Body of pancreas (tissue), 4 donors: ENCODE measurements around the gene RANBP1. TPM values are rescaled to one million over a fixed set of nuclear protein-coding genes. Genes with fewer than 3 reads are reported as not detected.

Source experiments
- ATAC-seq: fragments of 150-250 bp; one replicate; pipeline ENCODE4 v1.9.1; 2016
- DNase-seq, 4 donors: peaks; one replicate each; pipeline ENCODE4 v3.0.0-alpha.2; 2019
- H3K27ac ChIP-seq, 4 donors: fragments of 200-600 bp; sonication (generic); 1 replicate in 3 of 4; 2 replicates in 1 of 4; pipeline versions ENCODE4 v1.5.1 to v1.6.1; 2016 to 2019; ENCODE audit warnings: mild to moderate bottlenecking in 1 of 4, mixed read lengths in 1 of 4, moderate library complexity in 1 of 4
- H3K27me3 ChIP-seq, 2 donors: fragments of 200-600 bp; sonication (generic); one replicate each; pipeline ENCODE4 v1.6.0; 2016; ENCODE audit warnings: mild to moderate bottlenecking in 1 of 2
- H3K36me3 ChIP-seq, 2 donors: fragments of 200-600 bp; sonication (generic); replicated peaks in 1 of 2; 2 replicates each; pipeline ENCODE4 v1.5.1; 2016; ENCODE audit warnings: low read depth in 2 of 2; ENCODE audit not compliant: insufficient read depth in 1 of 2
- H3K4me1 ChIP-seq: fragments of 200-600 bp; sonication (generic); one replicate; pipeline ENCODE4 v1.6.0; 2016
- H3K4me3 ChIP-seq, 2 donors: fragments of 200-600 bp; sonication (generic); 1 replicate in 1 of 2; 2 replicates in 1 of 2; pipeline ENCODE4 v1.5.1; 2016 to 2019
- H3K9me3 ChIP-seq, 3 donors: fragments of 200-600 bp; sonication (generic); 1 replicate in 2 of 3; 2 replicates in 1 of 3; pipeline ENCODE4 v1.5.1; 2016
- CTCF ChIP-seq, 7 experiments: fragments of 450-650 bp in 4 of 7; fragments of 200-600 bp in 3 of 7; sonication (generic) in 3 of 7; IDR thresholded peaks; one replicate each; pipeline ENCODE4 v1.5.1; 2016 to 2019; ENCODE audit warnings: antibody characterized with exemption in 7 of 7
- POLR2A ChIP-seq, 3 donors: fragments of 450-650 bp; IDR thresholded peaks; one replicate each; pipeline ENCODE4 v1.6.1; 2016; ENCODE audit warnings: antibody characterized with exemption in 3 of 3, mild to moderate bottlenecking in 2 of 3
- WGBS, 2 donors: methylation state at CpG; one replicate each; pipeline ENCODE4 v1.1.5; 2017; 5-methylcytosine and 5-hydroxymethylcytosine counted together
- intact Hi-C: fragments of 100-400 bp; cut with DNase I; formaldehyde crosslinking; loops from one replicate; pipeline ENCODE4 v1.15.1; 2023
- total RNA-seq, 2 donors: library from RNA; depleted of rRNA; stranded (reverse); fragments of >200 nt; gene quantifications; one replicate each; pipeline ENCODE4 v1.1.0, GENCODE V29; 2016

The RANBP1 gene
- total RNA-seq, 2 donors from 2014 or later = 69.3 to 134 TPM

GRCh38 chr22:20150381-20151275 is 34.7 kb downstream of the RANBP1 start, which contains the start of gene CCDC188:
Gene CCDC188 (minus strand): TSS chr22:20151055. CDS start chr22:20150986, 69 bp downstream.
- Histone ChIP-seq H3K9me3 (no peaks in the 10 kb centered on the region), H3K36me3 (no peaks in the 10 kb centered on the region), H3K4me1 (no peaks in the 10 kb centered on the region), H3K27ac (no peak within 1 kb of the TSS), H3K4me3 (no peak within 1 kb of the TSS), H3K27me3 (no peaks in the 10 kb centered on the region)
- no peak for DNase-seq
- TF ChIP-seq CTCF (IDR thresholded peaks at IDR 0.05) = no peak
- TF ChIP-seq POLR2A (IDR thresholded peaks at IDR 0.05) = no peak
- no peak for ATAC-seq
- intact Hi-C loops = no loop called here
- WGBS, 2 donors = 45 to 74% methylated on average over 5 to 14 of the region's 14 CpGs

GRCh38 chr22:20151276-20151588 is 35.3 kb downstream of the RANBP1 start:
- DNase-seq (no peak), ATAC-seq (no peak)
- H3K4me1 ChIP-seq = no peaks in the 10 kb centered on the region
- H3K36me3 ChIP-seq = no peaks in the 10 kb centered on the region
- WGBS, 2 donors = 81 to 82% methylated on average over 4 of the region's 4 CpGs
- no peak overlapping the region for H3K4me3 ChIP-seq
- TF ChIP-seq CTCF (IDR thresholded peaks at IDR 0.05) (no peak), POLR2A (IDR thresholded peaks at IDR 0.05) (no peak)
- no peaks in the 10 kb centered on the region for H3K27me3 ChIP-seq
- no peak overlapping the region for H3K27ac ChIP-seq
- intact Hi-C loops = no loop called here
- H3K9me3 ChIP-seq = no peaks in the 10 kb centered on the region

GRCh38 chr22:20152464-20152890 is 36.6 kb downstream of the RANBP1 start:
- 60 to 68% methylated on average over 1 to 14 of the region's 14 CpGs for WGBS, 2 donors
- no peaks in the 10 kb centered on the region for H3K27me3 ChIP-seq
- TF ChIP-seq POLR2A (IDR thresholded peaks at IDR 0.05) = no peak
- TF ChIP-seq CTCF (IDR thresholded peaks at IDR 0.05) = no peak
- no peak overlapping the region for H3K27ac ChIP-seq
- no peak overlapping the region for H3K4me3 ChIP-seq
- H3K4me1 ChIP-seq = peaks cover 7% of the 10 kb centered on the region
- intact Hi-C loops = no loop called here
- no peaks in the 10 kb centered on the region for H3K36me3 ChIP-seq
- ATAC-seq = no peak
- H3K9me3 ChIP-seq = no peaks in the 10 kb centered on the region
- no peak for DNase-seq

GRCh38 chr22:20153945-20154344 is 38.0 kb downstream of the RANBP1 start:
- Histone ChIP-seq H3K4me3 (no peak overlapping the region), H3K4me1 (peaks cover 7% of the 10 kb centered on the region), H3K9me3 (no peaks in the 10 kb centered on the region), H3K27me3 (no peaks in the 10 kb centered on the region), H3K36me3 (no peaks in the 10 kb centered on the region), H3K27ac (no peak overlapping the region)
- ATAC-seq = no peak
- 63 to 74% methylated on average over 9 to 16 of the region's 16 CpGs for WGBS, 2 donors
- no peak for TF ChIP-seq CTCF (IDR thresholded peaks at IDR 0.05)
- no peak for TF ChIP-seq POLR2A (IDR thresholded peaks at IDR 0.05)
- DNase-seq = no peak
- intact Hi-C loops = no loop called here
